IMR-90 (cell line): Measurements from ENCODE around the gene STX1B. TPM values are rescaled to one million over a fixed set of nuclear protein-coding genes. Genes with fewer than 3 reads are reported as not detected.

Experiments
- ATAC-seq: fragments of 200-7000 bp; cut with Tn5 transposase; 2 replicates; pipeline ENCODE4 v1.9.1; 2020; ENCODE audit warnings: low read depth, mild to moderate bottlenecking, moderate library complexity
- BruUV-seq: library from RNA; stranded (reverse); fragments of 400-500 nt; replicated peaks from 2 replicates; lab custom pipeline; 2021; lab: Mats Ljungman, UMichigan
- CTCF ChIA-PET: fragments of 300-600 bp; formaldehyde crosslinking; extraction: SDS; loops from one replicate; lab custom pipeline; 2021; ENCODE audit warnings: antibody characterized with exemption; lab: Yijun Ruan, JAX
- POLR2A ChIA-PET: fragments of 300-600 bp; sonication (Branson Sonifier 250); formaldehyde crosslinking; loops from one replicate; lab custom pipeline; 2022; ENCODE audit warnings: antibody characterized with exemption; ENCODE audit not compliant: unreplicated experiment; lab: Charles Lee
- DNase-seq: peaks from one replicate; pipeline ENCODE4 v3.0.0; 2013
- H2AFZ ChIP-seq: replicated peaks from 2 replicates; pipeline ENCODE3; 2013; ENCODE audit warnings: low read length, mild to moderate bottlenecking; ENCODE audit not compliant: poor library complexity
- H2AK5ac ChIP-seq: 2 replicates; pipeline ENCODE4 v1.6.1; 2013; ENCODE audit warnings: low read depth, low read length, inconsistent platforms
- H2AK9ac ChIP-seq: replicated peaks from 2 replicates; pipeline ENCODE3; 2013; ENCODE audit warnings: mild to moderate bottlenecking, low read depth, low read length, moderate library complexity; ENCODE audit not compliant: poor library complexity
- H2BK120ac ChIP-seq: 2 replicates; pipeline ENCODE4 v1.6.1; 2013; ENCODE audit warnings: low read depth, low read length, inconsistent platforms
- H2BK15ac ChIP-seq: 3 replicates; pipeline ENCODE4 v1.6.1; 2013; ENCODE audit warnings: low read depth, low read length, inconsistent platforms
- H2BK20ac ChIP-seq: 2 replicates; pipeline ENCODE4 v1.6.1; 2013; ENCODE audit warnings: low read depth, mild to moderate bottlenecking, inconsistent platforms, low read length, moderate library complexity
- H2BK5ac ChIP-seq: 2 replicates; pipeline ENCODE4 v1.6.1; 2013; ENCODE audit warnings: mild to moderate bottlenecking, low read depth, low read length, inconsistent platforms; ENCODE audit not compliant: poor library complexity, severe bottlenecking
- H3K14ac ChIP-seq: replicated peaks from 2 replicates; pipeline ENCODE4 v1.6.1; 2013; ENCODE audit warnings: low read depth, low read length, inconsistent platforms
- H3K18ac ChIP-seq: 2 replicates; pipeline ENCODE4 v1.6.1; 2013; ENCODE audit warnings: low read depth, low read length, control low read depth
- H3K23ac ChIP-seq: 2 replicates; pipeline ENCODE4 v1.6.1; 2013; ENCODE audit warnings: low read depth, low read length, inconsistent platforms
- H3K27ac ChIP-seq: 2 replicates; pipeline ENCODE4 v1.5.1; 2013; ENCODE audit warnings: mild to moderate bottlenecking, control low read depth, low read length; ENCODE audit not compliant: insufficient read depth
- H3K27me3 ChIP-seq: 2 replicates; pipeline ENCODE4 v1.6.1; 2013; ENCODE audit warnings: low read length; ENCODE audit not compliant: control insufficient read depth, insufficient read depth
- H3K36me3 ChIP-seq: 2 replicates; pipeline ENCODE4 v1.6.1; 2013; ENCODE audit warnings: low read length, mixed read lengths; ENCODE audit not compliant: control insufficient read depth, insufficient read depth
- H3K4ac ChIP-seq: 2 replicates; pipeline ENCODE4 v1.6.1; 2013; ENCODE audit warnings: low read depth, low read length, inconsistent platforms
- H3K4me1 ChIP-seq: 2 replicates; pipeline ENCODE4 v1.6.1; 2013; ENCODE audit warnings: low read length, mixed read lengths; ENCODE audit not compliant: control insufficient read depth, insufficient read depth
- H3K4me2 ChIP-seq: 2 replicates; pipeline ENCODE4 v1.6.1; 2013; ENCODE audit warnings: low read depth, mild to moderate bottlenecking, control low read depth, low read length, moderate library complexity
- H3K4me3 ChIP-seq: 2 replicates; pipeline ENCODE4 v1.5.1; 2013; ENCODE audit warnings: low read depth, mild to moderate bottlenecking, control low read depth, low read length, moderate library complexity; ENCODE audit not compliant: insufficient read depth
- H3K56ac ChIP-seq: 2 replicates; pipeline ENCODE4 v1.6.1; 2013; ENCODE audit warnings: low read length, inconsistent platforms; ENCODE audit not compliant: insufficient read depth; ENCODE audit errors: extremely low read depth
- H3K79me1 ChIP-seq, 2 experiments: 2 replicates each; pipeline ENCODE4 v1.6.1; 2013; ENCODE audit warnings: low read length in 2 of 2, inconsistent platforms in 1 of 2, low read depth in 1 of 2
- H3K9ac ChIP-seq: 2 replicates; pipeline ENCODE4 v1.6.1; 2013; ENCODE audit warnings: low read depth, low read length, control low read depth
- H3K9me1 ChIP-seq: 2 replicates; pipeline ENCODE4 v1.6.1; 2013; ENCODE audit warnings: low read length, inconsistent platforms; ENCODE audit not compliant: insufficient read depth
- H3K9me3 ChIP-seq: 2 replicates; pipeline ENCODE4 v1.6.1; 2013; ENCODE audit warnings: low read length; ENCODE audit not compliant: control insufficient read depth, insufficient read depth
- H4K20me1 ChIP-seq: 2 replicates; pipeline ENCODE4 v1.6.1; 2013; ENCODE audit warnings: low read length, inconsistent platforms; ENCODE audit not compliant: insufficient read depth
- H4K5ac ChIP-seq: 2 replicates; pipeline ENCODE4 v1.6.1; 2013; ENCODE audit warnings: mild to moderate bottlenecking, low read depth, low read length, control low read depth
- H4K8ac ChIP-seq, 2 experiments: 2 replicates each; pipeline ENCODE4 v1.6.1; 2013; ENCODE audit warnings: low read depth in 2 of 2, low read length in 2 of 2, control low read depth in 1 of 2, inconsistent platforms in 1 of 2
- H4K91ac ChIP-seq: 2 replicates; pipeline ENCODE4 v1.6.1; 2013; ENCODE audit warnings: low read depth, low read length, inconsistent platforms; ENCODE audit not compliant: insufficient read depth
- CHD1 ChIP-seq: IDR thresholded peaks from 2 replicates; pipeline ENCODE4 v1.6.1; 2012; ENCODE audit warnings: low read depth, low read length, improper control_type of control experiment
- ELK1 ChIP-seq: fragments of 150-350 bp; IDR thresholded peaks from 2 replicates; pipeline ENCODE4 v1.6.1; 2016; ENCODE audit warnings: low read depth, mild to moderate bottlenecking, low read length, moderate library complexity, borderline replicate concordance
- FOS ChIP-seq: fragments of 150-350 bp; IDR thresholded peaks from 2 replicates; pipeline ENCODE4 v1.6.1; 2016; ENCODE audit warnings: low read depth, low read length
- POLR2A ChIP-seq: IDR thresholded peaks from 2 replicates; pipeline ENCODE4 v1.6.1; 2012; ENCODE audit warnings: mild to moderate bottlenecking, low read depth, low read length
- WGBS, 2 experiments: methylation state at CpG; one replicate each; pipeline versions ENCODE4 v1.1.5 to v1.1.7; 2013; ENCODE audit warnings: missing lambda C conversion rate in 2 of 2; ENCODE audit not compliant: insufficient read length in 1 of 2; ENCODE audit errors: extremely low coverage in 2 of 2; 5-methylcytosine and 5-hydroxymethylcytosine counted together
- dilution Hi-C: fragments of 300-500 bp; cut with HindIII; formaldehyde crosslinking; loops from one replicate; pipeline ENCODE4 v1.14.3; 2018; ENCODE audit warnings: low sequenced_read_pairs; ENCODE audit not compliant: unreplicated experiment
- in situ Hi-C: fragments of 300-500 bp; cut with MboI; formaldehyde crosslinking; loops from 3 replicates; pipeline ENCODE4 v1.14.3; 2019; ENCODE audit warnings: low sequenced_read_pairs, inconsistent platforms, mixed read lengths
- intact Hi-C: fragments of 100-400 bp; cut with micrococcal nuclease; formaldehyde crosslinking; loops from 2 replicates; pipeline ENCODE4 v1.10.0; 2022
- polyA plus RNA-seq, 3 experiments: library from polyadenylated mRNA; depleted of rRNA; stranded (reverse); fragments of >200 nt; gene quantifications; 2 replicates each; pipeline ENCODE4 v1.2.3, GENCODE V29; 2012; ENCODE audit warnings: low replicate concordance in 1 of 3
- total RNA-seq: library from RNA; depleted of rRNA; stranded (reverse); fragments of >200 nt; gene quantifications from 2 replicates; pipeline ENCODE4 v1.2.3, GENCODE V29; 2012

STX1B gene
- total and polyA plus RNA-seq, 2 of the 4 experiments (the other 2 are of a cell fraction), result 3.9 to 14.9 TPM

GRCh38 chr16:31023252-31023602 lies 12.8 kb upstream of the STX1B start:
- no peak overlapping the region for H3K4ac ChIP-seq
- no peak overlapping the region for H2BK15ac ChIP-seq
- H3K9me1 ChIP-seq, result no peaks in the 10 kb centered on the region
- H2BK120ac ChIP-seq, result no peak overlapping the region
- H3K27me3 ChIP-seq, result no peaks in the 10 kb centered on the region
- H2AK9ac ChIP-seq, result no peak overlapping the region
- no peak overlapping the region for H2BK5ac ChIP-seq
- H3K23ac ChIP-seq, result no peak overlapping the region
- CTCF ChIA-PET, result no interaction called here
- dilution Hi-C loops, result no loop called here
- no peak overlapping the region for H2AFZ ChIP-seq
- no peaks in the 10 kb centered on the region for H4K20me1 ChIP-seq
- H3K9me3 ChIP-seq, result no peaks in the 10 kb centered on the region
- no peak for ATAC-seq
- no peak overlapping the region for H4K91ac ChIP-seq
- H3K4me3 ChIP-seq, result no peak overlapping the region
- H2AK5ac ChIP-seq, result no peak overlapping the region
- no peak for TF ChIP-seq POLR2A
- no peak for TF ChIP-seq FOS
- no peak for TF ChIP-seq CHD1
- no peak for TF ChIP-seq ELK1
- no peak overlapping the region for H3K9ac ChIP-seq
- no peak for DNase-seq
- WGBS, 2 experiments, result no CpG with 5 or more reads among the region's 4 CpGs
- H4K8ac ChIP-seq, result no peak overlapping the region
- H4K5ac ChIP-seq, result no peak overlapping the region
- no TSS peak for BruUV-seq
- no peak overlapping the region for H3K56ac ChIP-seq
- H3K14ac ChIP-seq, result no peak overlapping the region
- POLR2A ChIA-PET, result interaction anchor here (0.7 kb wide), 1 partner anchor 159 kb away, joined by 6 read pairs; no protein-coding TSS in a partner anchor
- H3K4me1 ChIP-seq, result no peaks in the 10 kb centered on the region
- H3K27ac ChIP-seq, result no peak overlapping the region
- no peak overlapping the region for H3K18ac ChIP-seq
- intact Hi-C loops, result no loop called here
- H3K36me3 ChIP-seq, result no peaks in the 10 kb centered on the region
- H3K4me2 ChIP-seq, result no peak overlapping the region
- no peaks in the 10 kb centered on the region for H3K79me1 ChIP-seq
- in situ Hi-C loops, result no loop called here
- no peak overlapping the region for H2BK20ac ChIP-seq
